HEK293 (cell line): ENCODE results near the gene HSF5.
A peak's percentile ranks its signal among the peaks of the same experiment; 100 is the strongest.

Experiments used
- EGR2 ChIP-seq: fragments of 450-650 bp; formaldehyde crosslinking; IDR thresholded peaks from 2 replicates; pipeline ENCODE4 v1.5.1; 2016; ENCODE audit warnings: low read depth, missing biosample characterization, missing genetic modification characterization
- FEZF1 ChIP-seq: fragments of 450-650 bp; formaldehyde crosslinking; IDR thresholded peaks from 2 replicates; pipeline ENCODE4 v1.5.1; 2016; ENCODE audit warnings: missing biosample characterization, missing genetic modification characterization
- GFI1B ChIP-seq: fragments of 450-650 bp; formaldehyde crosslinking; IDR thresholded peaks from 2 replicates; pipeline ENCODE4 v1.5.1; 2016; ENCODE audit warnings: missing biosample characterization, missing genetic modification characterization
- GLIS1 ChIP-seq: fragments of 450-650 bp; formaldehyde crosslinking; IDR thresholded peaks from 2 replicates; pipeline ENCODE4 v1.5.1; 2016; ENCODE audit warnings: missing biosample characterization, missing genetic modification characterization
- HOXA7 ChIP-seq: sonication (generic); formaldehyde crosslinking; IDR thresholded peaks from 2 replicates; pipeline ENCODE4 v1.8.1; 2022; ENCODE audit warnings: missing genetic modification reagents, borderline replicate concordance
- PRDM1 ChIP-seq: fragments of 450-650 bp; formaldehyde crosslinking; IDR thresholded peaks from 2 replicates; pipeline ENCODE4; 2016; ENCODE audit warnings: missing biosample characterization, missing genetic modification characterization
- REPIN1 ChIP-seq: fragments of 450-650 bp; formaldehyde crosslinking; IDR thresholded peaks from 2 replicates; pipeline ENCODE4 v1.5.1; 2017; ENCODE audit warnings: missing biosample characterization, missing genetic modification characterization, low read depth
- SP7 ChIP-seq: fragments of 450-650 bp; formaldehyde crosslinking; IDR thresholded peaks from 2 replicates; pipeline ENCODE4 v1.5.1; 2016; ENCODE audit warnings: missing biosample characterization, missing genetic modification characterization
- YY1 ChIP-seq: fragments of 450-650 bp; formaldehyde crosslinking; IDR thresholded peaks from 2 replicates; pipeline ENCODE4 v1.5.1; 2018; ENCODE audit warnings: missing biosample characterization, missing genetic modification characterization
- ZFP3 ChIP-seq: fragments of 450-650 bp; formaldehyde crosslinking; IDR thresholded peaks from 2 replicates; pipeline ENCODE4 v1.5.1; 2016; ENCODE audit warnings: low read depth, missing biosample characterization, missing genetic modification characterization
- ZNF114 ChIP-seq: fragments of 450-650 bp; formaldehyde crosslinking; IDR thresholded peaks from 2 replicates; pipeline ENCODE4 v1.5.0; 2017; ENCODE audit warnings: missing biosample characterization, missing genetic modification characterization
- ZNF184 ChIP-seq: fragments of 450-650 bp; IDR thresholded peaks from 2 replicates; pipeline ENCODE4 v1.5.1; 2018; ENCODE audit warnings: missing biosample characterization, mild to moderate bottlenecking, missing genetic modification characterization
- ZNF24 ChIP-seq: fragments of 450-650 bp; formaldehyde crosslinking; IDR thresholded peaks from 2 replicates; pipeline ENCODE4 v1.5.1; 2016; ENCODE audit warnings: missing biosample characterization, missing genetic modification characterization
- ZNF266 ChIP-seq: fragments of 450-650 bp; formaldehyde crosslinking; IDR thresholded peaks from 2 replicates; pipeline ENCODE4 v1.5.1; 2016; ENCODE audit warnings: missing biosample characterization, missing genetic modification characterization, low read depth
- ZNF311 ChIP-seq: fragments of 450-650 bp; formaldehyde crosslinking; IDR thresholded peaks from 2 replicates; pipeline ENCODE4 v1.5.1; 2017; ENCODE audit warnings: missing biosample characterization, missing genetic modification characterization, borderline replicate concordance
- ZNF514 ChIP-seq: fragments of 450-650 bp; formaldehyde crosslinking; IDR thresholded peaks from 2 replicates; pipeline ENCODE4 v1.5.1; 2016; ENCODE audit warnings: missing biosample characterization, missing genetic modification characterization
- ZNF560 ChIP-seq: fragments of 450-650 bp; formaldehyde crosslinking; IDR thresholded peaks from 2 replicates; pipeline ENCODE4 v1.5.1; 2017; ENCODE audit warnings: missing biosample characterization, missing genetic modification characterization, borderline replicate concordance
- ZNF561 ChIP-seq: fragments of 450-650 bp; IDR thresholded peaks from 2 replicates; pipeline ENCODE4 v1.5.1; 2018; ENCODE audit warnings: missing biosample characterization, missing genetic modification characterization, borderline replicate concordance
- ZNF621 ChIP-seq: fragments of 450-650 bp; formaldehyde crosslinking; IDR thresholded peaks from 2 replicates; pipeline ENCODE4 v1.5.1; 2017; ENCODE audit warnings: missing biosample characterization, missing genetic modification characterization
- ZNF626 ChIP-seq: fragments of 450-650 bp; sonication (Bioruptor Pico); formaldehyde crosslinking; IDR thresholded peaks from 2 replicates; pipeline ENCODE4 v1.5.1; 2018; ENCODE audit warnings: missing biosample characterization, missing genetic modification characterization, inconsistent platforms
- ZNF677 ChIP-seq: fragments of 450-650 bp; IDR thresholded peaks from 2 replicates; pipeline ENCODE4 v1.5.0; 2018; ENCODE audit warnings: missing biosample characterization, mild to moderate bottlenecking, missing genetic modification characterization, moderate library complexity
- ZNF768 ChIP-seq: fragments of 450-650 bp; formaldehyde crosslinking; IDR thresholded peaks from 2 replicates; pipeline ENCODE4 v1.5.1; 2018; ENCODE audit warnings: missing biosample characterization, mild to moderate bottlenecking, missing genetic modification characterization
- ZNF777 ChIP-seq: fragments of 450-650 bp; formaldehyde crosslinking; IDR thresholded peaks from 2 replicates; pipeline ENCODE4 v1.5.1; 2017; ENCODE audit warnings: missing biosample characterization, missing genetic modification characterization, borderline replicate concordance
- ZSCAN30 ChIP-seq: fragments of 450-650 bp; IDR thresholded peaks from 2 replicates; pipeline ENCODE4 v1.5.1; 2018; ENCODE audit warnings: missing biosample characterization, mild to moderate bottlenecking, missing genetic modification characterization, moderate library complexity
- TF ChIP-seq, protein P1 (sequence below): fragments of 450-650 bp; formaldehyde crosslinking; IDR thresholded peaks from 2 replicates; pipeline ENCODE4 v1.5.1; 2016; ENCODE audit warnings: missing biosample characterization, missing genetic modification characterization
- TF ChIP-seq, protein P2 (sequence below): fragments of 450-650 bp; formaldehyde crosslinking; IDR thresholded peaks from 2 replicates; pipeline ENCODE4 v1.5.1; 2016; ENCODE audit warnings: missing biosample characterization, missing genetic modification characterization
- TF ChIP-seq, protein P3 (sequence below): fragments of 450-650 bp; formaldehyde crosslinking; IDR thresholded peaks from 2 replicates; pipeline ENCODE4 v1.5.0; 2017; ENCODE audit warnings: missing biosample characterization, missing genetic modification characterization, borderline replicate concordance
- TF ChIP-seq, protein P4 (sequence below): fragments of 450-650 bp; formaldehyde crosslinking; IDR thresholded peaks from 2 replicates; pipeline ENCODE4 v1.5.1; 2016; ENCODE audit warnings: missing biosample characterization, missing genetic modification characterization, borderline replicate concordance
- TF ChIP-seq, protein P5 (sequence below): fragments of 450-650 bp; formaldehyde crosslinking; IDR thresholded peaks from 2 replicates; pipeline ENCODE4 v1.5.1; 2017; ENCODE audit warnings: missing biosample characterization, missing genetic modification characterization

Gene HSF5

DNA sequence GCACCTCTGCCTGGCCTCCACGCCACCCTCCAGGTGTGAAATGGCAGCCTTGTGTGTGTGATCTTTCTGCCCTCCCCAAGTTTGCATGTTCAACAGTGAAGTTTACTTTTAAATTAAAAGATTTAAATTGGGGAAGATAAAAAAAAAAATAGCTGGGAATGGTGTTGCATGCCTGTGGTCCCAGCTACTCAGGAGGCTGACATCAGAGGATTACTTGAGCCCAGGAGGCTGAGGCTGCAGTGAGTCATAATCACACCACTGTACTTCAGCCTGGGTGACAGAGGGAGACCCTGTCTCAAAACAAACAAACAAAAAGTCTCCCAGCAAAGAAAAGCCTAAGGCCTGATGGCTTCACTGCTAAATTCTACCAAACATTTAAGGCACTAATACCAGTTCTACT is 35.5 kb downstream of the HSF5 start (continued):
- TF ChIP-seq, protein P1, sequence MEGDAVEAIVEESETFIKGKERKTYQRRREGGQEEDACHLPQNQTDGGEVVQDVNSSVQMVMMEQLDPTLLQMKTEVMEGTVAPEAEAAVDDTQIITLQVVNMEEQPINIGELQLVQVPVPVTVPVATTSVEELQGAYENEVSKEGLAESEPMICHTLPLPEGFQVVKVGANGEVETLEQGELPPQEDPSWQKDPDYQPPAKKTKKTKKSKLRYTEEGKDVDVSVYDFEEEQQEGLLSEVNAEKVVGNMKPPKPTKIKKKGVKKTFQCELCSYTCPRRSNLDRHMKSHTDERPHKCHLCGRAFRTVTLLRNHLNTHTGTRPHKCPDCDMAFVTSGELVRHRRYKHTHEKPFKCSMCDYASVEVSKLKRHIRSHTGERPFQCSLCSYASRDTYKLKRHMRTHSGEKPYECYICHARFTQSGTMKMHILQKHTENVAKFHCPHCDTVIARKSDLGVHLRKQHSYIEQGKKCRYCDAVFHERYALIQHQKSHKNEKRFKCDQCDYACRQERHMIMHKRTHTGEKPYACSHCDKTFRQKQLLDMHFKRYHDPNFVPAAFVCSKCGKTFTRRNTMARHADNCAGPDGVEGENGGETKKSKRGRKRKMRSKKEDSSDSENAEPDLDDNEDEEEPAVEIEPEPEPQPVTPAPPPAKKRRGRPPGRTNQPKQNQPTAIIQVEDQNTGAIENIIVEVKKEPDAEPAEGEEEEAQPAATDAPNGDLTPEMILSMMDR (tag by site-specific recombination), result no peak
- TF ChIP-seq ZFP3 (tag by site-specific recombination) (no peak), ZNF560 (tag by site-specific recombination) (no peak), ZNF677 (tag by site-specific recombination) (no peak), ZNF114 (no peak), ZNF311 (tag by site-specific recombination) (no peak), ZSCAN30 (tag by site-specific recombination) (no peak), ZNF266 (tag by site-specific recombination) (no peak), EGR2 (tag by site-specific recombination) (no peak), GFI1B (tag by site-specific recombination) (no peak), YY1 (no peak), ZNF24 (tag by site-specific recombination) (no peak; the same call in 1 of the 2 replicates), FEZF1 (tag by site-specific recombination) (no peak), ZNF621 (tag by site-specific recombination) (no peak), ZNF768 (tag by site-specific recombination) (no peak), HOXA7 (no peak), ZNF626 (tag by site-specific recombination) (no peak), ZNF514 (tag by site-specific recombination) (no peak), GLIS1 (tag by site-specific recombination) (peak; percentile 85), REPIN1 (no peak), ZNF184 (tag by site-specific recombination) (no peak), ZNF561 (tag by site-specific recombination) (no peak), PRDM1 (tag by site-specific recombination) (no peak), SP7 (tag by site-specific recombination) (0 out of 2 replicates have a peak, but pooled peaks have one; percentile 35), ZNF777 (tag by site-specific recombination) (no peak)
- TF ChIP-seq, protein P2, sequence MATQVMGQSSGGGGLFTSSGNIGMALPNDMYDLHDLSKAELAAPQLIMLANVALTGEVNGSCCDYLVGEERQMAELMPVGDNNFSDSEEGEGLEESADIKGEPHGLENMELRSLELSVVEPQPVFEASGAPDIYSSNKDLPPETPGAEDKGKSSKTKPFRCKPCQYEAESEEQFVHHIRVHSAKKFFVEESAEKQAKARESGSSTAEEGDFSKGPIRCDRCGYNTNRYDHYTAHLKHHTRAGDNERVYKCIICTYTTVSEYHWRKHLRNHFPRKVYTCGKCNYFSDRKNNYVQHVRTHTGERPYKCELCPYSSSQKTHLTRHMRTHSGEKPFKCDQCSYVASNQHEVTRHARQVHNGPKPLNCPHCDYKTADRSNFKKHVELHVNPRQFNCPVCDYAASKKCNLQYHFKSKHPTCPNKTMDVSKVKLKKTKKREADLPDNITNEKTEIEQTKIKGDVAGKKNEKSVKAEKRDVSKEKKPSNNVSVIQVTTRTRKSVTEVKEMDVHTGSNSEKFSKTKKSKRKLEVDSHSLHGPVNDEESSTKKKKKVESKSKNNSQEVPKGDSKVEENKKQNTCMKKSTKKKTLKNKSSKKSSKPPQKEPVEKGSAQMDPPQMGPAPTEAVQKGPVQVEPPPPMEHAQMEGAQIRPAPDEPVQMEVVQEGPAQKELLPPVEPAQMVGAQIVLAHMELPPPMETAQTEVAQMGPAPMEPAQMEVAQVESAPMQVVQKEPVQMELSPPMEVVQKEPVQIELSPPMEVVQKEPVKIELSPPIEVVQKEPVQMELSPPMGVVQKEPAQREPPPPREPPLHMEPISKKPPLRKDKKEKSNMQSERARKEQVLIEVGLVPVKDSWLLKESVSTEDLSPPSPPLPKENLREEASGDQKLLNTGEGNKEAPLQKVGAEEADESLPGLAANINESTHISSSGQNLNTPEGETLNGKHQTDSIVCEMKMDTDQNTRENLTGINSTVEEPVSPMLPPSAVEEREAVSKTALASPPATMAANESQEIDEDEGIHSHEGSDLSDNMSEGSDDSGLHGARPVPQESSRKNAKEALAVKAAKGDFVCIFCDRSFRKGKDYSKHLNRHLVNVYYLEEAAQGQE (tag by site-specific recombination), result no peak
- TF ChIP-seq, protein P3, sequence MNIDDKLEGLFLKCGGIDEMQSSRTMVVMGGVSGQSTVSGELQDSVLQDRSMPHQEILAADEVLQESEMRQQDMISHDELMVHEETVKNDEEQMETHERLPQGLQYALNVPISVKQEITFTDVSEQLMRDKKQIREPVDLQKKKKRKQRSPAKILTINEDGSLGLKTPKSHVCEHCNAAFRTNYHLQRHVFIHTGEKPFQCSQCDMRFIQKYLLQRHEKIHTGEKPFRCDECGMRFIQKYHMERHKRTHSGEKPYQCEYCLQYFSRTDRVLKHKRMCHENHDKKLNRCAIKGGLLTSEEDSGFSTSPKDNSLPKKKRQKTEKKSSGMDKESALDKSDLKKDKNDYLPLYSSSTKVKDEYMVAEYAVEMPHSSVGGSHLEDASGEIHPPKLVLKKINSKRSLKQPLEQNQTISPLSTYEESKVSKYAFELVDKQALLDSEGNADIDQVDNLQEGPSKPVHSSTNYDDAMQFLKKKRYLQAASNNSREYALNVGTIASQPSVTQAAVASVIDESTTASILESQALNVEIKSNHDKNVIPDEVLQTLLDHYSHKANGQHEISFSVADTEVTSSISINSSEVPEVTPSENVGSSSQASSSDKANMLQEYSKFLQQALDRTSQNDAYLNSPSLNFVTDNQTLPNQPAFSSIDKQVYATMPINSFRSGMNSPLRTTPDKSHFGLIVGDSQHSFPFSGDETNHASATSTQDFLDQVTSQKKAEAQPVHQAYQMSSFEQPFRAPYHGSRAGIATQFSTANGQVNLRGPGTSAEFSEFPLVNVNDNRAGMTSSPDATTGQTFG (tag by site-specific recombination), result no peak
- TF ChIP-seq, protein P4, sequence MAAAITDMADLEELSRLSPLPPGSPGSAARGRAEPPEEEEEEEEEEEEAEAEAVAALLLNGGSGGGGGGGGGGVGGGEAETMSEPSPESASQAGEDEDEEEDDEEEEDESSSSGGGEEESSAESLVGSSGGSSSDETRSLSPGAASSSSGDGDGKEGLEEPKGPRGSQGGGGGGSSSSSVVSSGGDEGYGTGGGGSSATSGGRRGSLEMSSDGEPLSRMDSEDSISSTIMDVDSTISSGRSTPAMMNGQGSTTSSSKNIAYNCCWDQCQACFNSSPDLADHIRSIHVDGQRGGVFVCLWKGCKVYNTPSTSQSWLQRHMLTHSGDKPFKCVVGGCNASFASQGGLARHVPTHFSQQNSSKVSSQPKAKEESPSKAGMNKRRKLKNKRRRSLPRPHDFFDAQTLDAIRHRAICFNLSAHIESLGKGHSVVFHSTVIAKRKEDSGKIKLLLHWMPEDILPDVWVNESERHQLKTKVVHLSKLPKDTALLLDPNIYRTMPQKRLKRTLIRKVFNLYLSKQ (tag by site-specific recombination), result no peak
- TF ChIP-seq, protein P5, sequence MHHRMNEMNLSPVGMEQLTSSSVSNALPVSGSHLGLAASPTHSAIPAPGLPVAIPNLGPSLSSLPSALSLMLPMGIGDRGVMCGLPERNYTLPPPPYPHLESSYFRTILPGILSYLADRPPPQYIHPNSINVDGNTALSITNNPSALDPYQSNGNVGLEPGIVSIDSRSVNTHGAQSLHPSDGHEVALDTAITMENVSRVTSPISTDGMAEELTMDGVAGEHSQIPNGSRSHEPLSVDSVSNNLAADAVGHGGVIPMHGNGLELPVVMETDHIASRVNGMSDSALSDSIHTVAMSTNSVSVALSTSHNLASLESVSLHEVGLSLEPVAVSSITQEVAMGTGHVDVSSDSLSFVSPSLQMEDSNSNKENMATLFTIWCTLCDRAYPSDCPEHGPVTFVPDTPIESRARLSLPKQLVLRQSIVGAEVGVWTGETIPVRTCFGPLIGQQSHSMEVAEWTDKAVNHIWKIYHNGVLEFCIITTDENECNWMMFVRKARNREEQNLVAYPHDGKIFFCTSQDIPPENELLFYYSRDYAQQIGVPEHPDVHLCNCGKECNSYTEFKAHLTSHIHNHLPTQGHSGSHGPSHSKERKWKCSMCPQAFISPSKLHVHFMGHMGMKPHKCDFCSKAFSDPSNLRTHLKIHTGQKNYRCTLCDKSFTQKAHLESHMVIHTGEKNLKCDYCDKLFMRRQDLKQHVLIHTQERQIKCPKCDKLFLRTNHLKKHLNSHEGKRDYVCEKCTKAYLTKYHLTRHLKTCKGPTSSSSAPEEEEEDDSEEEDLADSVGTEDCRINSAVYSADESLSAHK (tag by site-specific recombination), result no peak
